ENCODE measurements around the gene HPS4. TPM values are rescaled to one million over a fixed set of nuclear protein-coding genes. Genes with fewer than 3 reads are reported as not detected.

Gene HPS4
- total and polyA plus RNA-seq, 4 donors: 5.4 to 26.2 (median 12.6) TPM

DNA sequence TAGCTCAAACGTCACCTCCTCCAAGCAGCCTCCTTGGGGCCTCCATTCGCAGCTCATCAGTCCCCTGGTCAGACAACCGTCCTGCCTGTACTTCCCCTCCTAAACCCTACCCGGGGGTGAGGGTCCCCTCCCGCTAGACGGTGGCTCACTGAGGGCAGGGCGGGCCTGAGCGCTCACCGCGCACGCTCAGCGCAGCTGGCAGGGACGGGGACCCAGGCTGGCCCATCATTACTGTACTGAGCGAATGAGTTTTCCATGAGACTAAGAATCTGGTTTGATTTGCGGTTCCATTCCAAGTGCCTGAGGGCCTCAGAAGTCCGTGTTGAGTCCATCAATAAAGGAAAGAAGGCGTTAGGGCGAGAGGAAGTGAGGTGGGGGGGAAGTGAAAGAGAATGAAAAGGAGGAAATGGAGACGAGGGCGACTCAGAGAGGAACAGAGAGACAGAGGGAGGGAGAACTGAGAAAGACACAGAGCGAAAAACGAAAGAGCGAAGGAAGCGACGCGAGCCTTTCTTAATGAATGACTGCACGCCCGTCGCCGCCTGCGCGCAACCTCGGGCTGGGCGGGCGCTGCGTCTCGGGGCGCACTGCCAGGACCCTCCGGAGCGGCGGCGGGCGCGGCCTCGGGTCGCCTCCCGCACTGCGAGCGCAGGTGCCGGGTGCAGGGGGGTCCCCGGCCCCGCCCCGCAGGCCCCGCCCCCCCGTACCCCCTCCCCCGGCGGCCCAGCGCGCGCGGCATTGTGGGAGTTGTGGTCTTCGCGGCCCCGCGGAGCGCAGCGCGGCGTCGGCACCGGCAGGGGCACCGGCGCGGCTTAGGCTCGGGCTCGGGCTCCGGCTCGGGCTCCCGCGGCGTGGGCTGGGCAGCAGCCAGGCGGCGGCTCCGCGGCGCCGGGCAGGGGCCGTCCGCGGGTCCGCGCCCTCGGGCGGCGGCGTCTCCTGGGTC is 54.8 kb downstream of the HPS4 start, which contains the start of gene ASPHD2:
Gene ASPHD2, plus strand, starts transcription at position 746 of the 943 bp plus-strand sequence. CDS start 4,356 bp downstream, outside the sequence.
- 2% methylated on average over 96 of the region's 96 CpGs for WGBS
- H3K9ac ChIP-seq (ENCODE audit: low read depth in 1 of 2, low read length in 2 of 2): peak within 1 kb of the TSS in 1 of 2 donors; percentile 39
- H3K9me3 ChIP-seq (ENCODE audit: control insufficient read depth in 4 of 4, low read length in 3 of 4): peaks cover 0 to under 1% (median under 1%) of the 10 kb centered on the region in 4 donors
- TF ChIP-seq RXRA (IDR thresholded peaks at IDR 0.05) (no peak), MAX (IDR thresholded peaks at IDR 0.05) (no peak), HNF4A (conservative IDR thresholded peaks at IDR 0.05) (no peak)
- H3K4me3 ChIP-seq (ENCODE audit: low read depth in 1 of 3, low read length in 3 of 3): peak within 1 kb of the TSS; percentile 70 to 77 (median 71)
- H3K36me3 ChIP-seq (ENCODE audit: control insufficient read depth in 4 of 4, insufficient read depth in 3 of 4, low read depth in 1 of 4, low read length in 3 of 4): no peaks in the 10 kb centered on the region
- H3K27me3 ChIP-seq (ENCODE audit: control insufficient read depth in 4 of 4, insufficient read depth in 4 of 4, low read length in 3 of 4): peaks cover 0 to 7% (median 3%) of the 10 kb centered on the region in 4 donors
- peak within 1 kb of the TSS; percentile 29 to 49 for H3K27ac ChIP-seq (ENCODE audit: low read depth in 1 of 2, low read length in 2 of 2)
- H3K4me1 ChIP-seq (ENCODE audit: control insufficient read depth in 4 of 4, insufficient read depth in 4 of 4, low read length in 3 of 4): peaks cover 1 to 7% (median 6%) of the 10 kb centered on the region in 4 donors
- DNase-seq (ENCODE audit: low spot score): peak; percentile 46

DNA sequence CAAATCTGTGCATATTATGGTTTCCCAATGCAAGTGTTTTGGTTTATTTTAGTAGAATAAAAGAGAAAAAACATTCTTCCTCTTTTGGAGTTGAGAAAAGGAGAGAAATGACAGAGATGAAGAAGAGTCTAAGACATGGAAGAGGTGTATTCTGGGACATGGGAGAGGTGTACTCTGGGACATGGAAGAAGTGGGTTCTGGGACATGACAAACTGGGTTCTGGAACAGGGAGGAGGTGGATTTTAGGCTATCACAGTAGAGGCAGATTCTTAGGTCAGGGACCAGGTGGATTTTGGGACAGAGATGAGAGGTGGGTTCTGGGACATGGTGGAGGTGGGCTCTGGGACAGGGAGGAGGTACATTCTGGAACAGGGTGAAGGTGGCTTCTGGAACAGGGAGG is 56.7 kb downstream of the HPS4 start:
- H3K36me3 ChIP-seq (ENCODE audit: control insufficient read depth in 4 of 4, insufficient read depth in 3 of 4, low read depth in 1 of 4, low read length in 3 of 4): no peaks in the 10 kb centered on the region
- peaks cover 0 to 6% (median 3%) of the 10 kb centered on the region in 4 donors for H3K27me3 ChIP-seq (ENCODE audit: control insufficient read depth in 4 of 4, insufficient read depth in 4 of 4, low read length in 3 of 4)
- no peak overlapping the region for H3K4me3 ChIP-seq (ENCODE audit: low read depth in 1 of 3, low read length in 3 of 3)
- no peak overlapping the region for H3K27ac ChIP-seq (ENCODE audit: low read depth in 1 of 2, low read length in 2 of 2)
- no peak overlapping the region for H3K9ac ChIP-seq (ENCODE audit: low read depth in 1 of 2, low read length in 2 of 2)
- H3K9me3 ChIP-seq (ENCODE audit: control insufficient read depth in 4 of 4, low read length in 3 of 4): peaks cover 5 to 13% (median 11%) of the 10 kb centered on the region in 4 donors
- no peak for DNase-seq (ENCODE audit: low spot score)
- H3K4me1 ChIP-seq (ENCODE audit: control insufficient read depth in 4 of 4, insufficient read depth in 4 of 4, low read length in 3 of 4): peaks cover 1 to 7% (median 6%) of the 10 kb centered on the region in 4 donors
- TF ChIP-seq REST (IDR thresholded peaks at IDR 0.05) (no peak), HNF4G (IDR thresholded peaks at IDR 0.05) (no peak), YY1 (IDR thresholded peaks at IDR 0.05) (no peak), NR2F2 (IDR thresholded peaks at IDR 0.05) (no peak), RAD21 (IDR thresholded peaks at IDR 0.05) (no peak), HNF4A (conservative IDR thresholded peaks at IDR 0.05) (no peak), CTCF (IDR thresholded peaks at IDR 0.05; ENCODE audit: low read depth, low read length, missing input control) (no peak), JUND (IDR thresholded peaks at IDR 0.05) (no peak), GABPA (IDR thresholded peaks at IDR 0.05 in 1 of 2, conservative IDR thresholded peaks at IDR 0.05 in 1 of 2) (no peak), SP1 (IDR thresholded peaks at IDR 0.05) (no peak), TAF1 (conservative IDR thresholded peaks at IDR 0.05) (no peak), EGR1 (IDR thresholded peaks at IDR 0.05; ENCODE audit: low read depth in 2 of 2) (no peak), MAX (IDR thresholded peaks at IDR 0.05) (no peak), RXRA (IDR thresholded peaks at IDR 0.05) (no peak), FOXA1 (IDR thresholded peaks at IDR 0.05) (no peak), FOXA2 (IDR thresholded peaks at IDR 0.05) (no peak)
- TF ChIP-seq, protein P1, sequence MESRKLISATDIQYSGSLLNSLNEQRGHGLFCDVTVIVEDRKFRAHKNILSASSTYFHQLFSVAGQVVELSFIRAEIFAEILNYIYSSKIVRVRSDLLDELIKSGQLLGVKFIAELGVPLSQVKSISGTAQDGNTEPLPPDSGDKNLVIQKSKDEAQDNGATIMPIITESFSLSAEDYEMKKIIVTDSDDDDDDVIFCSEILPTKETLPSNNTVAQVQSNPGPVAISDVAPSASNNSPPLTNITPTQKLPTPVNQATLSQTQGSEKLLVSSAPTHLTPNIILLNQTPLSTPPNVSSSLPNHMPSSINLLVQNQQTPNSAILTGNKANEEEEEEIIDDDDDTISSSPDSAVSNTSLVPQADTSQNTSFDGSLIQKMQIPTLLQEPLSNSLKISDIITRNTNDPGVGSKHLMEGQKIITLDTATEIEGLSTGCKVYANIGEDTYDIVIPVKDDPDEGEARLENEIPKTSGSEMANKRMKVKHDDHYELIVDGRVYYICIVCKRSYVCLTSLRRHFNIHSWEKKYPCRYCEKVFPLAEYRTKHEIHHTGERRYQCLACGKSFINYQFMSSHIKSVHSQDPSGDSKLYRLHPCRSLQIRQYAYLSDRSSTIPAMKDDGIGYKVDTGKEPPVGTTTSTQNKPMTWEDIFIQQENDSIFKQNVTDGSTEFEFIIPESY (IDR thresholded peaks at IDR 0.05): no peak
- TF ChIP-seq, protein P2, sequence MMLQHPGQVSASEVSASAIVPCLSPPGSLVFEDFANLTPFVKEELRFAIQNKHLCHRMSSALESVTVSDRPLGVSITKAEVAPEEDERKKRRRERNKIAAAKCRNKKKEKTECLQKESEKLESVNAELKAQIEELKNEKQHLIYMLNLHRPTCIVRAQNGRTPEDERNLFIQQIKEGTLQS (IDR thresholded peaks at IDR 0.05): no peak
